Esophagus squamous epithelium (tissue), 4 donors: ENCODE results near the gene RUSF1.

ENCODE experiments used
- CTCF ChIP-seq, 6 experiments: fragments of 450-650 bp in 4 of 6; fragments of 200-600 bp in 2 of 6; sonication (generic) in 2 of 6; IDR thresholded peaks; one replicate each; pipeline ENCODE4 v1.5.1; 2016 to 2019; ENCODE audit warnings: antibody characterized with exemption in 6 of 6, mild to moderate bottlenecking in 4 of 6, moderate library complexity in 4 of 6
- POLR2A ChIP-seq, 4 donors: fragments of 450-650 bp; IDR thresholded peaks; one replicate each; pipeline ENCODE4 v1.6.1; 2017; ENCODE audit warnings: antibody characterized with exemption in 4 of 4, mild to moderate bottlenecking in 4 of 4, moderate library complexity in 3 of 4

- no peak for TF ChIP-seq CTCF (IDR thresholded peaks at IDR 0.05)
- no peak for TF ChIP-seq POLR2A (IDR thresholded peaks at IDR 0.05)
Measured at GRCh38 chr16:31504159-31504558, 4.0 kb downstream of the RUSF1 start.
